Measurements from ENCODE around the gene PKNOX2.

Gene PKNOX2

GRCh38 chr11:125374398-125374797, 209.8 kb downstream of the PKNOX2 start:
- H2BK120ac ChIP-seq (ENCODE audit: insufficient read depth, low read length, poor library complexity), result no peak overlapping the region
- H3K27me3 ChIP-seq (ENCODE audit: insufficient read depth, low read length), result no peaks in the 10 kb centered on the region
- H3K4me3 ChIP-seq (ENCODE audit: low read depth, low read length), result no peak overlapping the region
- no CpG with 5 or more reads among the region's 4 CpGs for WGBS (ENCODE audit: extremely low coverage, insufficient coverage, insufficient read length)
- no peak overlapping the region for H3K18ac ChIP-seq (ENCODE audit: low read length)
- H3K4me2 ChIP-seq (ENCODE audit: low read length), result no peak overlapping the region
- H3K79me2 ChIP-seq (ENCODE audit: control insufficient read depth, insufficient read depth, low read length, poor library complexity), result no peaks in the 10 kb centered on the region
- H3K79me1 ChIP-seq (ENCODE audit: low read length), result no peaks in the 10 kb centered on the region
- no peaks in the 10 kb centered on the region for H3K36me3 ChIP-seq (ENCODE audit: control insufficient read depth in 1 of 2, insufficient read depth in 2 of 2, low read length in 2 of 2)
- H2AK5ac ChIP-seq (ENCODE audit: low read length), result no peak overlapping the region
- H4K91ac ChIP-seq (ENCODE audit: low read depth, low read length), result no peak overlapping the region
- H2BK5ac ChIP-seq (ENCODE audit: low read depth, low read length, poor library complexity), result no peak overlapping the region
- H3K4ac ChIP-seq (ENCODE audit: low read depth, low read length), result no peak overlapping the region
- no peak overlapping the region for H3K27ac ChIP-seq (ENCODE audit: low read depth, low read length)
- no peak overlapping the region for H4K12ac ChIP-seq (ENCODE audit: low read depth, low read length)
- no peak overlapping the region for H4K8ac ChIP-seq (ENCODE audit: low read depth, low read length)
- peaks cover 5% of the 10 kb centered on the region in 2 experiments for H3K4me1 ChIP-seq (ENCODE audit: control insufficient read depth in 1 of 2, insufficient read depth in 2 of 2, low read length in 2 of 2)
- no peak overlapping the region for H3K23ac ChIP-seq (ENCODE audit: low read length)
- no peak overlapping the region for H2BK12ac ChIP-seq (ENCODE audit: low read length)
- H3K9ac ChIP-seq (ENCODE audit: low read length), result no peak overlapping the region
- no peaks in the 10 kb centered on the region for H3K9me3 ChIP-seq (ENCODE audit: insufficient read depth, low read depth, low read length)
- no peak for DNase-seq
- H2AFZ ChIP-seq (ENCODE audit: insufficient read depth, low read length, poor library complexity), result no peak overlapping the region
- H3K14ac ChIP-seq (ENCODE audit: low read length), result no peak overlapping the region

GRCh38 chr11:125375146-125375545, 210.6 kb downstream of the PKNOX2 start:
- Histone ChIP-seq H4K8ac (ENCODE audit: low read depth, low read length) (no peak overlapping the region), H3K4ac (ENCODE audit: low read depth, low read length) (no peak overlapping the region), H3K4me3 (ENCODE audit: low read depth, low read length) (no peak overlapping the region), H2BK120ac (ENCODE audit: insufficient read depth, low read length, poor library complexity) (no peak overlapping the region), H2AK5ac (ENCODE audit: low read length) (no peak overlapping the region), H3K79me2 (ENCODE audit: control insufficient read depth, insufficient read depth, low read length, poor library complexity) (no peaks in the 10 kb centered on the region), H3K9me3 (ENCODE audit: insufficient read depth, low read depth, low read length) (no peaks in the 10 kb centered on the region), H3K79me1 (ENCODE audit: low read length) (no peaks in the 10 kb centered on the region), H2BK5ac (ENCODE audit: low read depth, low read length, poor library complexity) (no peak overlapping the region), H3K36me3 (ENCODE audit: control insufficient read depth in 1 of 2, insufficient read depth in 2 of 2, low read length in 2 of 2) (no peaks in the 10 kb centered on the region), H3K4me2 (ENCODE audit: low read length) (no peak overlapping the region), H3K27ac (ENCODE audit: low read depth, low read length) (no peak overlapping the region), H4K12ac (ENCODE audit: low read depth, low read length) (no peak overlapping the region), H3K14ac (ENCODE audit: low read length) (no peak overlapping the region), H3K4me1 (ENCODE audit: control insufficient read depth in 1 of 2, insufficient read depth in 2 of 2, low read length in 2 of 2) (peaks cover 5% of the 10 kb centered on the region in 2 experiments), H2AFZ (ENCODE audit: insufficient read depth, low read length, poor library complexity) (no peak overlapping the region), H3K27me3 (ENCODE audit: insufficient read depth, low read length) (no peaks in the 10 kb centered on the region), H2BK12ac (ENCODE audit: low read length) (no peak overlapping the region), H4K91ac (ENCODE audit: low read depth, low read length) (no peak overlapping the region), H3K23ac (ENCODE audit: low read length) (no peak overlapping the region), H3K9ac (ENCODE audit: low read length) (no peak overlapping the region), H3K18ac (ENCODE audit: low read length) (no peak overlapping the region)
- no peak for DNase-seq
- WGBS (ENCODE audit: extremely low coverage, insufficient coverage, insufficient read length), result no CpG with 5 or more reads among the region's 6 CpGs

- no CpG with 5 or more reads among the region's 9 CpGs for WGBS (ENCODE audit: extremely low coverage, insufficient coverage, insufficient read length)
- peak in 1 of 2 donors; percentile 7 for DNase-seq
These were observed 211.6 kb downstream of the PKNOX2 start for GRCh38 chr11:125376117-125376516.

GRCh38 chr11:125376856-125377255, 212.3 kb downstream of the PKNOX2 start:
- Histone ChIP-seq H3K27me3 (ENCODE audit: insufficient read depth, low read length) (no peaks in the 10 kb centered on the region), H4K8ac (ENCODE audit: low read depth, low read length) (no peak overlapping the region), H3K36me3 (ENCODE audit: control insufficient read depth in 1 of 2, insufficient read depth in 2 of 2, low read length in 2 of 2) (no peaks in the 10 kb centered on the region), H2BK12ac (ENCODE audit: low read length) (no peak overlapping the region), H3K4me1 (ENCODE audit: control insufficient read depth in 1 of 2, insufficient read depth in 2 of 2, low read length in 2 of 2) (no peaks in the 10 kb centered on the region), H2AFZ (ENCODE audit: insufficient read depth, low read length, poor library complexity) (no peak overlapping the region), H3K79me2 (ENCODE audit: control insufficient read depth, insufficient read depth, low read length, poor library complexity) (no peaks in the 10 kb centered on the region), H3K18ac (ENCODE audit: low read length) (no peak overlapping the region), H3K14ac (ENCODE audit: low read length) (no peak overlapping the region), H2BK5ac (ENCODE audit: low read depth, low read length, poor library complexity) (no peak overlapping the region), H2AK5ac (ENCODE audit: low read length) (no peak overlapping the region), H3K4me3 (ENCODE audit: low read depth, low read length) (no peak overlapping the region), H3K79me1 (ENCODE audit: low read length) (no peaks in the 10 kb centered on the region), H3K27ac (ENCODE audit: low read depth, low read length) (no peak overlapping the region), H3K9ac (ENCODE audit: low read length) (no peak overlapping the region), H4K12ac (ENCODE audit: low read depth, low read length) (no peak overlapping the region), H2BK120ac (ENCODE audit: insufficient read depth, low read length, poor library complexity) (no peak overlapping the region), H4K91ac (ENCODE audit: low read depth, low read length) (no peak overlapping the region), H3K4me2 (ENCODE audit: low read length) (no peak overlapping the region), H3K9me3 (ENCODE audit: insufficient read depth, low read depth, low read length) (no peaks in the 10 kb centered on the region), H3K4ac (ENCODE audit: low read depth, low read length) (no peak overlapping the region), H3K23ac (ENCODE audit: low read length) (no peak overlapping the region)
- WGBS (ENCODE audit: extremely low coverage, insufficient coverage, insufficient read length), result no CpG with 5 or more reads among the region's 5 CpGs
- DNase-seq, result no peak

More at GRCh38 chr11:125376117-125376516, 211.6 kb downstream of the PKNOX2 start:
- Histone ChIP-seq H3K23ac (ENCODE audit: low read length) (no peak overlapping the region), H4K12ac (ENCODE audit: low read depth, low read length) (no peak overlapping the region), H3K9ac (ENCODE audit: low read length) (no peak overlapping the region), H3K9me3 (ENCODE audit: insufficient read depth, low read depth, low read length) (no peaks in the 10 kb centered on the region), H3K4me3 (ENCODE audit: low read depth, low read length) (no peak overlapping the region), H3K14ac (ENCODE audit: low read length) (no peak overlapping the region), H3K27me3 (ENCODE audit: insufficient read depth, low read length) (no peaks in the 10 kb centered on the region), H3K18ac (ENCODE audit: low read length) (no peak overlapping the region), H2BK12ac (ENCODE audit: low read length) (no peak overlapping the region), H4K91ac (ENCODE audit: low read depth, low read length) (no peak overlapping the region), H3K79me2 (ENCODE audit: control insufficient read depth, insufficient read depth, low read length, poor library complexity) (no peaks in the 10 kb centered on the region), H2AK5ac (ENCODE audit: low read length) (no peak overlapping the region), H2BK5ac (ENCODE audit: low read depth, low read length, poor library complexity) (no peak overlapping the region), H4K8ac (ENCODE audit: low read depth, low read length) (no peak overlapping the region), H2AFZ (ENCODE audit: insufficient read depth, low read length, poor library complexity) (no peak overlapping the region), H2BK120ac (ENCODE audit: insufficient read depth, low read length, poor library complexity) (no peak overlapping the region), H3K4me1 (ENCODE audit: control insufficient read depth in 1 of 2, insufficient read depth in 2 of 2, low read length in 2 of 2) (peaks cover 5% of the 10 kb centered on the region in 2 experiments), H3K27ac (ENCODE audit: low read depth, low read length) (no peak overlapping the region), H3K79me1 (ENCODE audit: low read length) (no peaks in the 10 kb centered on the region), H3K36me3 (ENCODE audit: control insufficient read depth in 1 of 2, insufficient read depth in 2 of 2, low read length in 2 of 2) (no peaks in the 10 kb centered on the region), H3K4ac (ENCODE audit: low read depth, low read length) (no peak overlapping the region), H3K4me2 (ENCODE audit: low read length) (no peak overlapping the region)
